Neural crest cell (in vitro differentiated cells): ENCODE measurements around the gene RGS1. TPM values are rescaled to one million over a fixed set of nuclear protein-coding genes. Genes with fewer than 3 reads are reported as not detected.
"Not testable (repeated sequence)": the region's sequence is repeated elsewhere in the genome, so short reads cannot be mapped to it uniquely, and the experiment has no call there.

Experiments used
- DNase-seq: peaks from one replicate; pipeline ENCODE4 v3.0.0; 2021; ENCODE audit warnings: low read depth, mixed read lengths, low spot score
- H3K27ac Mint-ChIP-seq: one replicate; pipeline ENCODE4 v1.8.0; 2021; ENCODE audit warnings: mild to moderate bottlenecking, mixed read lengths; ENCODE audit not compliant: unreplicated experiment
- H3K27me3 Mint-ChIP-seq: 2 replicates; pipeline ENCODE4 v1.8.0; 2021; ENCODE audit warnings: low read depth, mild to moderate bottlenecking, mixed read lengths
- H3K36me3 Mint-ChIP-seq: 2 replicates; pipeline ENCODE4 v1.8.0; 2021; ENCODE audit warnings: low read depth, mild to moderate bottlenecking, mixed read lengths
- H3K4me1 Mint-ChIP-seq: 2 replicates; pipeline ENCODE4 v1.8.0; 2021; ENCODE audit warnings: mixed read lengths
- H3K4me3 Mint-ChIP-seq: one replicate; pipeline ENCODE4 v1.8.0; 2021; ENCODE audit warnings: mild to moderate bottlenecking, mixed read lengths
- H3K9me3 Mint-ChIP-seq: 2 replicates; pipeline ENCODE4 v1.8.0; 2021; ENCODE audit warnings: mixed read lengths
- CTCF ChIP-seq: fragments of 200-600 bp; sonication (generic); conservative IDR thresholded peaks from 2 replicates; pipeline ENCODE4 v1.5.0; 2021; ENCODE audit warnings: antibody characterized with exemption, mild to moderate bottlenecking
- total RNA-seq: library from RNA; stranded (reverse); gene quantifications from 2 replicates; pipeline ENCODE4 v1.2.1, GENCODE V29; 2021

RGS1 gene
- total RNA-seq, 1 donor from 2014 or later, result not detected

GRCh38 chr1:192530254-192530653, 45.3 kb upstream of the RGS1 start:
- Mint-ChIP-seq H3K36me3 (peaks cover 4% of the 10 kb centered on the region), H3K4me1 (peaks cover 28% of the 10 kb centered on the region), H3K27me3 (no peaks in the 10 kb centered on the region), H3K4me3 (no peak overlapping the region), H3K27ac (peak overlapping the region; percentile 79), H3K9me3 (peaks cover 8% of the 10 kb centered on the region)
- TF ChIP-seq CTCF, result no peak
- no peak for DNase-seq

- H3K36me3 Mint-ChIP-seq, H3K27me3 Mint-ChIP-seq, H3K9me3 Mint-ChIP-seq: not testable (repeated sequence)
- H3K4me1 Mint-ChIP-seq, result peaks cover 28% of the 10 kb centered on the region
- H3K4me3 Mint-ChIP-seq, result peak overlapping the region; percentile 32
- peak overlapping the region; percentile 82 for H3K27ac Mint-ChIP-seq
- peak; percentile 6 for DNase-seq
Measured at GRCh38 chr1:192531037-192531703, 44.4 kb upstream of the RGS1 start.

- no peaks in the 10 kb centered on the region for H3K27me3 Mint-ChIP-seq
- no peak overlapping the region for H3K4me3 Mint-ChIP-seq
- H3K27ac Mint-ChIP-seq, result no peak overlapping the region
- H3K36me3 Mint-ChIP-seq, result peaks cover 9% of the 10 kb centered on the region
- peaks cover 30% of the 10 kb centered on the region for H3K4me1 Mint-ChIP-seq
- TF ChIP-seq CTCF, result no peak
- no peak for DNase-seq
- H3K9me3 Mint-ChIP-seq, result peaks cover 6% of the 10 kb centered on the region
Measured at GRCh38 chr1:192534666-192535065, 40.9 kb upstream of the RGS1 start.

- Mint-ChIP-seq H3K27ac (no peak overlapping the region), H3K4me1 (peaks cover 26% of the 10 kb centered on the region), H3K9me3 (peaks cover 6% of the 10 kb centered on the region), H3K27me3 (no peaks in the 10 kb centered on the region), H3K4me3 (no peak overlapping the region), H3K36me3 (peaks cover 6% of the 10 kb centered on the region)
- TF ChIP-seq CTCF, result no peak
- DNase-seq, result no peak
Measured at GRCh38 chr1:192535916-192536664, 39.5 kb upstream of the RGS1 start.

GRCh38 chr1:192538407-192539296, 36.9 kb upstream of the RGS1 start:
- Mint-ChIP-seq H3K4me3 (no peak overlapping the region), H3K27me3 (no peaks in the 10 kb centered on the region), H3K4me1 (peaks cover 20% of the 10 kb centered on the region), H3K27ac (peak overlapping the region; percentile 40), H3K36me3 (peaks cover 5% of the 10 kb centered on the region), H3K9me3 (peaks cover 3% of the 10 kb centered on the region)
- TF ChIP-seq CTCF, result no peak
- DNase-seq, result no peak
